HG02759 (cell line): Measurements from ENCODE around the gene STAT5B.
"Not testable (repeated sequence)": the region's sequence is repeated elsewhere in the genome, so short reads cannot be mapped to it uniquely, and the experiment has no call there.

ENCODE experiments used
- ATAC-seq: cut with Tn5 transposase; IDR thresholded peaks from one replicate; pipeline ENCODE4 v1.9.1; 2021; ENCODE audit warnings: mild to moderate bottlenecking, moderate library complexity; ENCODE audit not compliant: unreplicated experiment

The STAT5B gene

GRCh38 chr17:42241871-42242270 is 34.3 kb downstream of the STAT5B start:
- ATAC-seq: no peak

- ATAC-seq: not testable (repeated sequence)
Measured at GRCh38 chr17:42240863-42241262, 35.3 kb downstream of the STAT5B start.

GRCh38 chr17:42240201-42240600 is 36.0 kb downstream of the STAT5B start:
- ATAC-seq: no peak

GRCh38 chr17:42239576-42239975 is 36.6 kb downstream of the STAT5B start:
- not testable (repeated sequence) for ATAC-seq

GRCh38 chr17:42236760-42237159 is 39.4 kb downstream of the STAT5B start:
- no peak for ATAC-seq

GRCh38 chr17:42233994-42234393 is 42.2 kb downstream of the STAT5B start:
- no peak for ATAC-seq

GRCh38 chr17:42233156-42233555 is 43.0 kb downstream of the STAT5B start:
- ATAC-seq: no peak

GRCh38 chr17:42230225-42230624 is 46.0 kb downstream of the STAT5B start:
- no peak for ATAC-seq

- no peak for ATAC-seq
Measured at GRCh38 chr17:42227849-42228700, 48.1 kb downstream of the STAT5B start.

- no peak for ATAC-seq
Measured at GRCh38 chr17:42225646-42226045, 50.5 kb downstream of the STAT5B start.

GRCh38 chr17:42224651-42225050 is 51.5 kb downstream of the STAT5B start:
- ATAC-seq: no peak

- no peak for ATAC-seq
Measured at GRCh38 chr17:42221886-42222745, 54.1 kb downstream of the STAT5B start.

GRCh38 chr17:42219280-42219679 is 56.9 kb downstream of the STAT5B start:
- not testable (repeated sequence) for ATAC-seq

- ATAC-seq: no peak
Measured at GRCh38 chr17:42214156-42214555, 62.0 kb downstream of the STAT5B start.

GRCh38 chr17:42212382-42212781 is 63.8 kb downstream of the STAT5B start:
- ATAC-seq: no peak

- ATAC-seq: not testable (repeated sequence)
Measured at GRCh38 chr17:42211921-42212341, 64.3 kb downstream of the STAT5B start.

GRCh38 chr17:42210046-42210445 is 66.1 kb downstream of the STAT5B start:
- no peak for ATAC-seq

- not testable (repeated sequence) for ATAC-seq
Measured at GRCh38 chr17:42206153-42206612, 70.0 kb downstream of the STAT5B start.

GRCh38 chr17:42203354-42203753 is 72.8 kb downstream of the STAT5B start:
- no peak for ATAC-seq

- no peak for ATAC-seq
Measured at GRCh38 chr17:42202696-42203095, 73.5 kb downstream of the STAT5B start.

- ATAC-seq: no peak
Measured at GRCh38 chr17:42202159-42202558, 74.0 kb downstream of the STAT5B start.

- no peak for ATAC-seq
Measured at GRCh38 chr17:42201458-42201772, 74.8 kb downstream of the STAT5B start.
